Right atrium auricular region (tissue), 2 donors: ENCODE data around the gene MRPL19. TPM values are rescaled to one million over a fixed set of nuclear protein-coding genes. Genes with fewer than 3 reads are reported as not detected.

Source experiments
- DNase-seq: peaks from one replicate; pipeline ENCODE4 v3.0.0-alpha.2; 2019; ENCODE audit warnings: low spot score
- H3K27ac ChIP-seq, 2 donors: fragments of 200-600 bp; sonication (generic); 1 replicate in 1 of 2; 2 replicates in 1 of 2; pipeline ENCODE4 v1.5.1; 2016 to 2019
- H3K27me3 ChIP-seq, 2 donors: fragments of 200-600 bp; sonication (generic); one replicate each; pipeline versions ENCODE4 v1.5.1 to v1.6.0; 2017 to 2019
- H3K36me3 ChIP-seq: fragments of 200-600 bp; sonication (generic); one replicate; pipeline ENCODE4 v1.5.1; 2016
- H3K4me1 ChIP-seq, 2 donors: fragments of 200-600 bp; sonication (generic); one replicate each; pipeline versions ENCODE4 v1.5.1 to v1.6.0; 2017 to 2019
- H3K4me3 ChIP-seq, 2 donors: fragments of 200-600 bp; sonication (generic); 1 replicate in 1 of 2; 2 replicates in 1 of 2; pipeline ENCODE4 v1.5.1; 2017 to 2019; ENCODE audit warnings: mild to moderate bottlenecking in 1 of 2, moderate library complexity in 1 of 2
- H3K9me3 ChIP-seq, 2 donors: fragments of 200-600 bp; sonication (generic); one replicate each; pipeline ENCODE4 v1.5.1; 2019
- total RNA-seq, 2 donors: library from RNA; depleted of rRNA; stranded (reverse); fragments of >200 nt; gene quantifications; one replicate each; pipeline ENCODE4 v1.1.0, GENCODE V29; 2016
- TF ChIP-seq, protein P1 (sequence below), 2 donors: fragments of 200-600 bp; sonication (generic); IDR thresholded peaks; one replicate each; pipeline ENCODE4 v1.5.1; 2019; ENCODE audit warnings: antibody characterized with exemption in 2 of 2

Gene MRPL19
- total RNA-seq, 2 donors from 2014 or later = 17.3 to 51.8 TPM

DNA sequence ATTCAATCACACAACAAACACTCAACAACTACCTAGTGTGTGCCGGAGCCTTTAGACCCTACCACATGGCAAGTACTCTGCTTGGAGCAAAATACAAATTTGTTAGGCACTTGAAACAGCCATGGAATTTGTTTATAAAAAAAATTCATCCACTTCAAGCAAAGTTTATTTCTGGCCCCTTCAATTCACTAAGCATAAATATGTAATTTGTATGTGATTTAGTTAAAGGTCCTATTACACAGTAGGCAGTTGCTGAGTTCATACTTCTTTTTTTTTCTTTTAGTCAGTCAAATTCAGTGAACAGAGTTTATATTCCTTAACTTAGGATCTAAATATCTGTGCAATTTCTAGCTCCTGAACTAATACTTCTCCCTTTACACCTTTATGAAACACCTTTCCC, 41.6 kb downstream of the MRPL19 start:
- Histone ChIP-seq H3K4me3 (no peak overlapping the region), H3K9me3 (no peaks in the 10 kb centered on the region), H3K27me3 (no peaks in the 10 kb centered on the region), H3K27ac (no peak overlapping the region), H3K36me3 (peaks cover 71% of the 10 kb centered on the region), H3K4me1 (no peaks in the 10 kb centered on the region)
- TF ChIP-seq, protein P1, sequence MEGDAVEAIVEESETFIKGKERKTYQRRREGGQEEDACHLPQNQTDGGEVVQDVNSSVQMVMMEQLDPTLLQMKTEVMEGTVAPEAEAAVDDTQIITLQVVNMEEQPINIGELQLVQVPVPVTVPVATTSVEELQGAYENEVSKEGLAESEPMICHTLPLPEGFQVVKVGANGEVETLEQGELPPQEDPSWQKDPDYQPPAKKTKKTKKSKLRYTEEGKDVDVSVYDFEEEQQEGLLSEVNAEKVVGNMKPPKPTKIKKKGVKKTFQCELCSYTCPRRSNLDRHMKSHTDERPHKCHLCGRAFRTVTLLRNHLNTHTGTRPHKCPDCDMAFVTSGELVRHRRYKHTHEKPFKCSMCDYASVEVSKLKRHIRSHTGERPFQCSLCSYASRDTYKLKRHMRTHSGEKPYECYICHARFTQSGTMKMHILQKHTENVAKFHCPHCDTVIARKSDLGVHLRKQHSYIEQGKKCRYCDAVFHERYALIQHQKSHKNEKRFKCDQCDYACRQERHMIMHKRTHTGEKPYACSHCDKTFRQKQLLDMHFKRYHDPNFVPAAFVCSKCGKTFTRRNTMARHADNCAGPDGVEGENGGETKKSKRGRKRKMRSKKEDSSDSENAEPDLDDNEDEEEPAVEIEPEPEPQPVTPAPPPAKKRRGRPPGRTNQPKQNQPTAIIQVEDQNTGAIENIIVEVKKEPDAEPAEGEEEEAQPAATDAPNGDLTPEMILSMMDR (IDR thresholded peaks at IDR 0.05) = no peak
- no peak for DNase-seq

DNA sequence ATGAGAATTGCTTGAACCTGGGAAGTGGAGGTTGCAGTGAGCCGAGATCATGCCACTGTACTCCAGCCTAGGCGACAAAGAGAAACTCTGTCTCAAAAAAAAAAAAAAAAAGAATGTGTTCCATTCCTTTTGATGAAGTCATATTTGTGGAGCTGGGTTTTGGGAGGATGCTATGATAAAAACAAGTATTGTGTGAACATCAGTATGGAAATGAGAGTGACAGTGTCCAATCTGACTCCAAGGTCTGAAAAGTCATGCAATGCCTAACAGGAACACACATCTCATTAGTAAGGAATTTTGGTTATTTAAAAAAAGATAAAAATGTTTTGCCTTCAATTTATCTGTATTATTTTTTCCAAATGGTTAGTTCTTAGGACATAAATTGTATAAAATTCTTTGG, 52.3 kb downstream of the MRPL19 start:
- Histone ChIP-seq H3K4me3 (no peak overlapping the region), H3K27me3 (no peaks in the 10 kb centered on the region), H3K9me3 (no peaks in the 10 kb centered on the region), H3K36me3 (peaks cover 35% of the 10 kb centered on the region), H3K27ac (no peak overlapping the region), H3K4me1 (no peaks in the 10 kb centered on the region)
- TF ChIP-seq, protein P1 (IDR thresholded peaks at IDR 0.05) = no peak
- no peak for DNase-seq

DNA sequence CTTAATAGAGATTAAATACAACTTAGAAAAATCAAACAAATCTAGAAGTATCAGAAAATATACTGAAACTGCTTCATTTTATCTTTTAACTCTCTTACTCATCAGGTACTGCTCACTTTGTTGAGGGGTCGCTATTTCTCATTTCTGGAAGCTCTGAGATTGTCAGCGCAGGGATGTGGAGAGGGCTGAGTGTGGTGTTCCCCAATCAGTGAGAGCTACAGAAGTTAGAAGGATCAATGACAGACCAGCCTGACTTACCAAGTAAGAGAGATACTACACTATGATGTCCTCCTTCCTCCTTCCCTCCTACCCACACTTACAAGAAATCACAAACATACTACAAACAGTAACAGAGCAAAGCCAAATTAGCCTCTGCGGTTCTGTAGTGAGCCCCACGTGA, 56.0 kb downstream of the MRPL19 start:
- H3K36me3 ChIP-seq = peaks cover 49% of the 10 kb centered on the region
- DNase-seq = no peak
- no peaks in the 10 kb centered on the region for H3K9me3 ChIP-seq
- H3K4me3 ChIP-seq = no peak overlapping the region
- no peaks in the 10 kb centered on the region for H3K27me3 ChIP-seq
- no peaks in the 10 kb centered on the region for H3K4me1 ChIP-seq
- TF ChIP-seq, protein P1 (IDR thresholded peaks at IDR 0.05) = no peak
- no peak overlapping the region for H3K27ac ChIP-seq

DNA sequence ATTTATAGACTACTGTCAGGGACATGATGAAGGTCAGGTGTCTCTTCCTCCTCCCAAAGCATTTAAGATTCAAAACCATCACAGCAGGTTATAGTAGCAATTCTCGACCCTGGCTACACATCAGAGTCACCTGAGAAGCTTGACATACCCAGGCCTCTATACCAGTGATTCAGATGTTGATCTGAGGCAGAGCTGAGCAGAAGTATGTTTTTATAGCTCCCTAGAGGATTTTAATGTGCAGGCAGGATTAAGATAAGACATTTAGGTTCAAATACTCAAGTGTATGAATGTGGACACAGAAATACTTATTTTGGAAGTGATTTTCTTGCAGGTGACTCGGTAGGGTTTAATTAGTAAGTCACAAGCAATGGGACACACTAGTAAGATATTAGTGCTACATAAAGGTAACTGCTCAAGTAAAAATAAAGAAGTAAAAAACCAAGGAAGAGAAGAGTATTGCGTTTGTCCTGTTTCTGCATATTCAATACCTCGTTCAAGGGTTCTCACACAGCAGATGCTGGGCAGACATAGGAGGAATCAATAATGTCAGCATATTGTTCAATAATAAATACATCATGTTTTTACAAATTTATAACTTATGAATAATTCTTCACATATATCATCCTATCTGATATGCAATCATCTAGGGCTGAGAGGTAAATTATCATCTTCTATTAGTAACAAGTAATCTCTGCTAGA, 57.2 kb downstream of the MRPL19 start:
- no peaks in the 10 kb centered on the region for H3K9me3 ChIP-seq
- no peaks in the 10 kb centered on the region for H3K27me3 ChIP-seq
- no peak for DNase-seq
- TF ChIP-seq, protein P1 (IDR thresholded peaks at IDR 0.05) = no peak
- no peak overlapping the region for H3K4me3 ChIP-seq
- no peak overlapping the region for H3K27ac ChIP-seq
- peaks cover 0 to 7% of the 10 kb centered on the region in 2 donors for H3K4me1 ChIP-seq
- H3K36me3 ChIP-seq = peaks cover 44% of the 10 kb centered on the region

DNA sequence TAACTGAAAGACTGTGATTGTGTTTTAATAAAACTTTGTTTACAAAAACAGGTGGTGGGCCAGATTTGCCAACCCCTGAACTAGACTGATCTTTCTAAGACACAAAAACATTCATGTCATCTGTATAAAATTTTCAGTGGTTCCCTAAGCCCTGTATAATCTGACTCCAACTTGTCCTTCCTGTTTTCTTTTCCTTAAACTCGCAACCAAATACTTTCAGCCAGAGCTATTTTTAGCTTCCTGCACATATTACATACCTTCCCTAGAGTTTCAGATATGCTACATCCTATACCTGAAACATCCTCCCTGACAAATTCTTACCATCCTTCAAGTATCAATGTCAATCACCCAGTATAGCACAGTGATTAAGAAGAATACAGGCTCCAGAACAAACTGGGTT, 59.3 kb downstream of the MRPL19 start:
- no peak overlapping the region for H3K27ac ChIP-seq
- H3K36me3 ChIP-seq = peaks cover 37% of the 10 kb centered on the region
- TF ChIP-seq, protein P1 (IDR thresholded peaks at IDR 0.05) = no peak
- H3K27me3 ChIP-seq = no peaks in the 10 kb centered on the region
- DNase-seq = no peak
- no peak overlapping the region for H3K4me3 ChIP-seq
- no peaks in the 10 kb centered on the region for H3K9me3 ChIP-seq
- peaks cover 0 to 19% of the 10 kb centered on the region in 2 donors for H3K4me1 ChIP-seq

DNA sequence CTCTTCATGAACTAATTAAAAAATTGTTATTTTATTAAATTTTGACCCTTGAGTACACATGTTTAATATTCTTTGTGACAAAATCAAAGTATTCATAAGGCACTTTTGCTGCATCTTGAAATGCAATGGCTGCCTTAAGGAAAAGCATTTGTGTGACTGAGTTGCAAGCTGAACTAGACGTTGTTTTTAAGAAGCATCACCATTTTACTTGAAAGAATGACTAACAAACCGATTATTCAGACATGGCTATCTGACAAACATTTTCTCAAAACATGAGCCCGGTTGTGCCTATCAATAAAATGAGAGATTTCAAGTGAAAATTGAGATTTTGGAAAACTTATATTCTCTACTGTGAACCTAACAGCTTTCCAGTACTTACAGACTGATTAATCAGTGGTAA, 61.3 kb downstream of the MRPL19 start:
- Histone ChIP-seq H3K27me3 (no peaks in the 10 kb centered on the region), H3K36me3 (peaks cover 23% of the 10 kb centered on the region), H3K4me3 (no peak overlapping the region), H3K9me3 (no peaks in the 10 kb centered on the region), H3K4me1 (peaks cover 0 to 23% of the 10 kb centered on the region in 2 donors), H3K27ac (no peak overlapping the region)
- TF ChIP-seq, protein P1 (IDR thresholded peaks at IDR 0.05) = no peak
- no peak for DNase-seq
